Measurements from ENCODE around the gene PLAAT5. TPM values are rescaled to one million over a fixed set of nuclear protein-coding genes. Genes with fewer than 3 reads are reported as not detected.

PLAAT5 gene
- polyA plus RNA-seq, 2 of the 4 experiments (the other 2 are of a cell fraction) = 0.04 to 0.12 TPM

- TF ChIP-seq REST (IDR thresholded peaks at IDR 0.05) (no peak), MAX (IDR thresholded peaks at IDR 0.05) (no peak), CEBPB (IDR thresholded peaks at IDR 0.05) (no peak)
Observed at GRCh38 chr11:63536669-63537292, 45.8 kb upstream of the PLAAT5 start, which contains the start of gene PLAAT4 (continued).

- H3K27ac ChIP-seq = no peak overlapping the region
- CTCF ChIA-PET = no interaction called here
- H3K4me1 ChIP-seq = peaks cover 27% of the 10 kb centered on the region
- H3K9me3 ChIP-seq = no peaks in the 10 kb centered on the region
- DNase-seq (ENCODE audit: low read depth in 1 of 2, low spot score in 1 of 2) = no peak
- no peak for FAIRE-seq
- 100% methylated on average over 1 of the region's 1 CpG for WGBS (ENCODE audit: missing lambda C conversion rate)
- no peak for ATAC-seq
- no peak for TF ChIP-seq JUN (IDR thresholded peaks at IDR 0.05)
- no peak for TF ChIP-seq EHF (CRISPR knock-in tag; IDR thresholded peaks at IDR 0.05)
- no peak for TF ChIP-seq FOSB (CRISPR knock-in tag; IDR thresholded peaks at IDR 0.05)
- no peak for TF ChIP-seq TP53 (CRISPR knock-in tag; IDR thresholded peaks at IDR 0.05)
- no peak for TF ChIP-seq ZC3H11A (IDR thresholded peaks at IDR 0.05)
- no peak for TF ChIP-seq RARB (CRISPR knock-in tag; IDR thresholded peaks at IDR 0.05)
- no peak for TF ChIP-seq SREBF2 (IDR thresholded peaks at IDR 0.05)
- TF ChIP-seq NPAS2 (CRISPR knock-in tag; IDR thresholded peaks at IDR 0.05; ENCODE audit: borderline replicate concordance) = no peak
- no peak for TF ChIP-seq CBX2 (IDR thresholded peaks at IDR 0.05; ENCODE audit: borderline replicate concordance, low read depth)
- TF ChIP-seq CEBPB (IDR thresholded peaks at IDR 0.05) = no peak
- no peak for TF ChIP-seq HMGXB4 (CRISPR knock-in tag; IDR thresholded peaks at IDR 0.05; ENCODE audit: borderline replicate concordance)
- TF ChIP-seq TFCP2L1 (CRISPR knock-in tag; IDR thresholded peaks at IDR 0.05) = no peak
- no peak for TF ChIP-seq RNF2 (IDR thresholded peaks at IDR 0.05; ENCODE audit: borderline replicate concordance, low read depth)
- no peak for TF ChIP-seq E2F6 (IDR thresholded peaks at IDR 0.05; ENCODE audit: borderline replicate concordance, low read depth)
- no peak for TF ChIP-seq POLR2A (IDR thresholded peaks at IDR 0.05; ENCODE audit: low read length)
- no peak for TF ChIP-seq RCOR1 (IDR thresholded peaks at IDR 0.05; ENCODE audit: low read depth, low read length)
- TF ChIP-seq CTCF (IDR thresholded peaks at IDR 0.05) = no peak
- no peak for TF ChIP-seq ATOH8 (CRISPR knock-in tag; IDR thresholded peaks at IDR 0.05; ENCODE audit: low read depth)
- POLR2A ChIA-PET = no interaction called here
- H3K4me3 ChIP-seq = no peak overlapping the region
- no peak overlapping the region for H3K4me2 ChIP-seq
Observed at GRCh38 chr11:63535734-63536133, 44.8 kb upstream of the PLAAT5 start.

Data from A549 (cell line).